HUES48 (cell line): Measurements from ENCODE around the gene KIAA1328.

Source experiments
- H3K27ac ChIP-seq: one replicate; pipeline ENCODE4 v1.7.0; 2013; ENCODE audit warnings: low read depth, low read length, inconsistent platforms
- H3K27me3 ChIP-seq: 2 replicates; pipeline ENCODE4 v1.6.1; 2013; ENCODE audit warnings: mild to moderate bottlenecking, low read length; ENCODE audit not compliant: control insufficient read depth, insufficient read depth
- H3K36me3 ChIP-seq: 2 replicates; pipeline ENCODE4 v1.6.1; 2013; ENCODE audit warnings: low read length; ENCODE audit not compliant: control insufficient read depth, insufficient read depth
- H3K4me1 ChIP-seq: 2 replicates; pipeline ENCODE4 v1.6.1; 2013; ENCODE audit warnings: mild to moderate bottlenecking, low read length; ENCODE audit not compliant: control insufficient read depth, insufficient read depth
- H3K4me3 ChIP-seq: 2 replicates; pipeline ENCODE4 v1.5.1; 2013; ENCODE audit warnings: mild to moderate bottlenecking, low read depth, low read length
- H3K9ac ChIP-seq: 2 replicates; pipeline ENCODE4 v1.6.1; 2013; ENCODE audit warnings: mild to moderate bottlenecking, low read depth, low read length, moderate library complexity
- H3K9me3 ChIP-seq: 2 replicates; pipeline ENCODE4 v1.6.1; 2013; ENCODE audit warnings: low read length; ENCODE audit not compliant: control insufficient read depth, insufficient read depth

The KIAA1328 gene

GRCh38 chr18:36828630-36829361 is at the start of gene KIAA1328, which contains the start of gene TPGS2:
Gene KIAA1328 (plus strand): TSS chr18:36829127. CDS start chr18:36829139, 12 bp downstream.
Gene TPGS2 (minus strand): TSS chr18:36829002. CDS start chr18:36828767, 235 bp downstream.
- Histone ChIP-seq H3K9me3 (no peaks in the 10 kb centered on the region), H3K4me1 (peaks cover 15% of the 10 kb centered on the region), H3K9ac (peak within 1 kb of the TSS; percentile 78), H3K36me3 (peaks cover 10% of the 10 kb centered on the region), H3K4me3 (peak within 1 kb of the TSS; percentile 90), H3K27me3 (no peaks in the 10 kb centered on the region), H3K27ac (peak within 1 kb of the TSS; percentile 77)

- H3K27ac ChIP-seq: no peak overlapping the region
- no peak overlapping the region for H3K9ac ChIP-seq
- H3K36me3 ChIP-seq: peaks cover 7% of the 10 kb centered on the region; the same call in 1 of the 2 replicates
- no peaks in the 10 kb centered on the region for H3K4me1 ChIP-seq
- no peaks in the 10 kb centered on the region for H3K27me3 ChIP-seq
- H3K9me3 ChIP-seq: no peaks in the 10 kb centered on the region
- no peak overlapping the region for H3K4me3 ChIP-seq
Observed at GRCh38 chr18:36780748-36781147, 48.2 kb upstream of the KIAA1328 start.

GRCh38 chr18:36782710-36783109 is 46.2 kb upstream of the KIAA1328 start:
- H3K4me1 ChIP-seq: no peaks in the 10 kb centered on the region; the same call in 1 of the 2 replicates
- no peak overlapping the region for H3K27ac ChIP-seq
- H3K9ac ChIP-seq: no peak overlapping the region
- H3K9me3 ChIP-seq: no peaks in the 10 kb centered on the region
- peaks cover 7% of the 10 kb centered on the region; the same call in 1 of the 2 replicates for H3K36me3 ChIP-seq
- H3K4me3 ChIP-seq: no peak overlapping the region
- H3K27me3 ChIP-seq: no peaks in the 10 kb centered on the region

GRCh38 chr18:36783792-36784191 is 45.1 kb upstream of the KIAA1328 start:
- no peaks in the 10 kb centered on the region for H3K27me3 ChIP-seq
- no peak overlapping the region for H3K4me3 ChIP-seq
- H3K9me3 ChIP-seq: no peaks in the 10 kb centered on the region
- no peak overlapping the region for H3K9ac ChIP-seq
- H3K4me1 ChIP-seq: no peaks in the 10 kb centered on the region; the same call in 1 of the 2 replicates
- no peak overlapping the region for H3K27ac ChIP-seq
- peaks cover 7% of the 10 kb centered on the region; the same call in 1 of the 2 replicates for H3K36me3 ChIP-seq

GRCh38 chr18:36786686-36787085 is 42.2 kb upstream of the KIAA1328 start:
- H3K27me3 ChIP-seq: no peaks in the 10 kb centered on the region
- H3K4me1 ChIP-seq: no peaks in the 10 kb centered on the region; the same call in 1 of the 2 replicates
- no peak overlapping the region for H3K9ac ChIP-seq
- 0 out of 2 replicates have a peak, but pooled peaks cover 5% of the 10 kb centered on the region for H3K36me3 ChIP-seq
- H3K9me3 ChIP-seq: no peaks in the 10 kb centered on the region
- H3K4me3 ChIP-seq: no peak overlapping the region
- H3K27ac ChIP-seq: no peak overlapping the region

- Histone ChIP-seq H3K27me3 (no peaks in the 10 kb centered on the region), H3K4me1 (no peaks in the 10 kb centered on the region), H3K27ac (no peak overlapping the region), H3K4me3 (no peak overlapping the region), H3K36me3 (peaks cover 55% of the 10 kb centered on the region), H3K9me3 (no peaks in the 10 kb centered on the region), H3K9ac (no peak overlapping the region; the same call in 1 of the 2 replicates)
Observed at GRCh38 chr18:36792634-36793283, 36.2 kb upstream of the KIAA1328 start.

- H3K27me3 ChIP-seq: no peaks in the 10 kb centered on the region
- H3K4me3 ChIP-seq: no peak overlapping the region
- no peaks in the 10 kb centered on the region for H3K4me1 ChIP-seq
- H3K9ac ChIP-seq: no peak overlapping the region
- no peaks in the 10 kb centered on the region for H3K9me3 ChIP-seq
- peaks cover 93% of the 10 kb centered on the region for H3K36me3 ChIP-seq
- H3K27ac ChIP-seq: no peak overlapping the region
Observed at GRCh38 chr18:36798738-36799473, 30.0 kb upstream of the KIAA1328 start.

- Histone ChIP-seq H3K4me1 (no peaks in the 10 kb centered on the region), H3K36me3 (peaks cover 71% of the 10 kb centered on the region), H3K4me3 (no peak overlapping the region), H3K9me3 (no peaks in the 10 kb centered on the region), H3K27me3 (no peaks in the 10 kb centered on the region), H3K27ac (no peak overlapping the region), H3K9ac (no peak overlapping the region)
Observed at GRCh38 chr18:36805105-36805504, 23.8 kb upstream of the KIAA1328 start.

- H3K9ac ChIP-seq: no peak overlapping the region
- H3K4me3 ChIP-seq: no peak overlapping the region
- no peaks in the 10 kb centered on the region for H3K4me1 ChIP-seq
- H3K36me3 ChIP-seq: peaks cover 62% of the 10 kb centered on the region
- H3K27me3 ChIP-seq: no peaks in the 10 kb centered on the region
- no peak overlapping the region for H3K27ac ChIP-seq
- no peaks in the 10 kb centered on the region for H3K9me3 ChIP-seq
Observed at GRCh38 chr18:36808681-36809080, 20.2 kb upstream of the KIAA1328 start.

GRCh38 chr18:36809590-36810381 is 19.1 kb upstream of the KIAA1328 start:
- Histone ChIP-seq H3K27ac (no peak overlapping the region), H3K4me1 (no peaks in the 10 kb centered on the region), H3K9me3 (no peaks in the 10 kb centered on the region), H3K27me3 (no peaks in the 10 kb centered on the region), H3K9ac (no peak overlapping the region), H3K36me3 (peaks cover 62% of the 10 kb centered on the region), H3K4me3 (no peak overlapping the region)
